HG03558 (cell line): ENCODE results near the gene NOL4.

Experiments
- ATAC-seq: cut with Tn5 transposase; IDR thresholded peaks from one replicate; pipeline ENCODE4 v1.9.1; 2021; ENCODE audit warnings: moderate number of reproducible peaks; ENCODE audit not compliant: unreplicated experiment; ENCODE audit errors: extremely low read depth

The NOL4 gene

GRCh38 chr18:34196256-34196655, 28.5 kb downstream of the NOL4 start:
- ATAC-seq = no peak

GRCh38 chr18:34194239-34194638, 30.5 kb downstream of the NOL4 start:
- ATAC-seq = no peak

- no peak for ATAC-seq
Measured at GRCh38 chr18:34189656-34190435, 34.9 kb downstream of the NOL4 start.
